SK-N-SH treated with all-trans-retinoic acid at 6 μM for 48 hours (cell line): ENCODE data around the gene FRA10AC1.

Experiments
- ATAC-seq: fragments of 200-7000 bp; cut with Tn5 transposase; 3 replicates; pipeline ENCODE4 v1.9.1; 2020; ENCODE audit warnings: mild to moderate bottlenecking, moderate library complexity
- ARNTL ChIP-seq: fragments of 450-650 bp; formaldehyde crosslinking; IDR thresholded peaks from 2 replicates; pipeline ENCODE4 v1.5.0; 2020; ENCODE audit warnings: low read depth, mild to moderate bottlenecking, moderate library complexity, borderline replicate concordance
- BACH2 ChIP-seq: fragments of 250-450 bp; sonication (Bioruptor Pico); IDR thresholded peaks from 2 replicates; pipeline ENCODE4 v1.9.0; 2021; ENCODE audit warnings: mild to moderate bottlenecking, borderline replicate concordance
- CSDC2 ChIP-seq: fragments of 250-450 bp; sonication (Bioruptor Pico); IDR thresholded peaks from 2 replicates; pipeline ENCODE4 v1.5.0; 2020; ENCODE audit warnings: mild to moderate bottlenecking, moderate library complexity
- ESRRG ChIP-seq: fragments of 250-450 bp; sonication (Bioruptor Pico); IDR thresholded peaks from 2 replicates; pipeline ENCODE4 v1.6.1; 2021; ENCODE audit warnings: mild to moderate bottlenecking
- GLIS3 ChIP-seq: fragments of 250-450 bp; sonication (Bioruptor Pico); IDR thresholded peaks from 2 replicates; pipeline ENCODE4 v1.5.0; 2020; ENCODE audit warnings: mild to moderate bottlenecking, moderate library complexity
- ISL1 ChIP-seq: fragments of 250-450 bp; sonication (Bioruptor Pico); IDR thresholded peaks from 2 replicates; pipeline ENCODE4 v2.1.2; 2022; ENCODE audit warnings: mild to moderate bottlenecking, moderate library complexity
- OSR1 ChIP-seq: fragments of 250-450 bp; sonication (Bioruptor Pico); IDR thresholded peaks from 2 replicates; pipeline ENCODE4 v1.8.0; 2022; ENCODE audit warnings: moderate library complexity, mild to moderate bottlenecking, inconsistent platforms
- PPARA ChIP-seq: fragments of 250-450 bp; sonication (Bioruptor Pico); IDR thresholded peaks from 2 replicates; pipeline ENCODE4 v1.5.0; 2020; ENCODE audit warnings: mild to moderate bottlenecking, borderline replicate concordance
- RARB ChIP-seq: fragments of 250-450 bp; sonication (Bioruptor Pico); IDR thresholded peaks from 2 replicates; pipeline ENCODE4 v1.8.0; 2021; ENCODE audit warnings: mild to moderate bottlenecking, moderate library complexity
- SNAI2 ChIP-seq: fragments of 250-450 bp; sonication (Bioruptor Pico); IDR thresholded peaks from 2 replicates; pipeline ENCODE4 v1.5.0; 2020; ENCODE audit warnings: mild to moderate bottlenecking, moderate library complexity
- TCF4 ChIP-seq: fragments of 250-450 bp; sonication (Bioruptor Pico); IDR thresholded peaks from 2 replicates; pipeline ENCODE4 v1.8.0; 2021; ENCODE audit warnings: mild to moderate bottlenecking, moderate library complexity, borderline replicate concordance
- TOX ChIP-seq: fragments of 250-450 bp; sonication (Bioruptor Pico); IDR thresholded peaks from 2 replicates; pipeline ENCODE4 v1.8.0; 2021; ENCODE audit warnings: mild to moderate bottlenecking, moderate library complexity, borderline replicate concordance
- ZC3H10 ChIP-seq: fragments of 250-450 bp; sonication (Bioruptor Pico); IDR thresholded peaks from 2 replicates; pipeline ENCODE4 v1.5.1; 2021; ENCODE audit warnings: mild to moderate bottlenecking, moderate library complexity
- ZFP3 ChIP-seq: fragments of 250-450 bp; sonication (Bioruptor Pico); IDR thresholded peaks from 2 replicates; pipeline ENCODE4 v1.5.0; 2020; ENCODE audit warnings: mild to moderate bottlenecking, moderate library complexity
- ZFP30 ChIP-seq: fragments of 450-650 bp; formaldehyde crosslinking; IDR thresholded peaks from 2 replicates; pipeline ENCODE4 v1.5.0; 2022; ENCODE audit warnings: mild to moderate bottlenecking, moderate library complexity
- ZNF565 ChIP-seq: fragments of 450-650 bp; formaldehyde crosslinking; conservative IDR thresholded peaks from 2 replicates; pipeline ENCODE4 v1.5.0; 2020; ENCODE audit warnings: low read depth, mild to moderate bottlenecking, moderate library complexity
- ZNF70 ChIP-seq: fragments of 450-650 bp; formaldehyde crosslinking; IDR thresholded peaks from 2 replicates; pipeline ENCODE4 v1.5.0; 2020; ENCODE audit warnings: mild to moderate bottlenecking, moderate library complexity
- ZNF8 ChIP-seq: fragments of 450-650 bp; formaldehyde crosslinking; IDR thresholded peaks from 2 replicates; pipeline ENCODE4 v1.5.0; 2020; ENCODE audit warnings: mild to moderate bottlenecking, moderate library complexity
- TF ChIP-seq, protein P1 (sequence below): fragments of 250-450 bp; sonication (Bioruptor Pico); IDR thresholded peaks from 2 replicates; pipeline ENCODE4 v1.8.0; 2021; ENCODE audit warnings: low read depth, mild to moderate bottlenecking, moderate library complexity, borderline replicate concordance
- TF ChIP-seq, protein P2 (sequence below): fragments of 250-450 bp; sonication (Bioruptor Pico); IDR thresholded peaks from 2 replicates; pipeline ENCODE4 v1.5.1; 2021; ENCODE audit warnings: mild to moderate bottlenecking, moderate library complexity
- TF ChIP-seq, protein P3 (sequence below): fragments of 250-450 bp; sonication (Bioruptor Pico); IDR thresholded peaks from 2 replicates; pipeline ENCODE4 v1.5.0; 2020; ENCODE audit warnings: mild to moderate bottlenecking, moderate library complexity
- TF ChIP-seq, protein P4 (sequence below): fragments of 250-450 bp; sonication (Bioruptor Pico); IDR thresholded peaks from 2 replicates; pipeline ENCODE4 v1.8.0; 2020; ENCODE audit warnings: mild to moderate bottlenecking, moderate library complexity, borderline replicate concordance

FRA10AC1 gene

DNA sequence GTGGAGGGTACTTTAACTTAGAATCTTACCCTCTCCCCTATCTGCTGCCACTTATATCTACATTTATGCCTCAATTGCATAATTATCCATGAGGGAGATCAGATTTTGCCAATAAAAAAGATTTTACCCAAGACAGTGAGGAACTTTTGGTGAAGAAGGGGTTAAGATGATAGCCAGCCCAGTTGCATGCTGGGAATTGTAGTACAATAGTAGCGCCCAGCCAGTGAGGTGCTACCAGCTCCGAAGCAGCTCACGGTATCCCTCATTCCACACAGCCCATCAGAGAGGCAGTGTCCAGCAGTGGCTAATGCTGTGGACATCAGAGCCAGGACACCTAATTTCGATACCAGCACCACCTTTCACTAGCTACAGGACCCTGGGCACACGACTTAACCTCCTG, 49.4 kb upstream of the FRA10AC1 start (continued):
- TF ChIP-seq ZC3H10 (CRISPR knock-in tag) = no peak

DNA sequence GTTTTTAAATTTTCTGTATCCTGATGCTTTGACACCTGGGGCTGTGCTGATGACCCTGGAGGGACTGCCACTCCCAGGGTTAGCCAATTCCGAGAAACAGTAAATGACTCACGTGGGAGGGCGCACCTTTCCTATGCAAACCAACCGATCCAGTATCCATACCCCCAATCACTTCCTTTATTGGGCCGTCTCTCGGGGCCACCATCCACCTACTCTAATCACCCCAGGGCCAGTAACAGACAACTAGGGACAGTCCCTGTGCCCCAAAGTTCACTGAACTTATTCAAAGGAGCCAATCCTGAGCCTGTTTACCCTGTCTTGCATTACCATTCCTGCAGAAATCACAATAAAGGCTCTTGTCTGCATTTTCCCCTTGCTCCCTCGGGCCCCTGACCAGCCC, 48.7 kb upstream of the FRA10AC1 start:
- no peak for ATAC-seq
- TF ChIP-seq OSR1 (CRISPR knock-in tag) (no peak), ARNTL (CRISPR knock-in tag) (no peak), ZC3H10 (CRISPR knock-in tag) (no peak), ZNF565 (CRISPR knock-in tag) (no peak), RARB (CRISPR knock-in tag) (no peak), TCF4 (CRISPR knock-in tag) (no peak), GLIS3 (CRISPR knock-in tag) (no peak), ESRRG (no peak), ZNF8 (CRISPR knock-in tag) (no peak), ISL1 (CRISPR knock-in tag) (no peak), CSDC2 (CRISPR knock-in tag) (no peak), ZFP3 (CRISPR knock-in tag) (no peak)
- TF ChIP-seq, protein P1, sequence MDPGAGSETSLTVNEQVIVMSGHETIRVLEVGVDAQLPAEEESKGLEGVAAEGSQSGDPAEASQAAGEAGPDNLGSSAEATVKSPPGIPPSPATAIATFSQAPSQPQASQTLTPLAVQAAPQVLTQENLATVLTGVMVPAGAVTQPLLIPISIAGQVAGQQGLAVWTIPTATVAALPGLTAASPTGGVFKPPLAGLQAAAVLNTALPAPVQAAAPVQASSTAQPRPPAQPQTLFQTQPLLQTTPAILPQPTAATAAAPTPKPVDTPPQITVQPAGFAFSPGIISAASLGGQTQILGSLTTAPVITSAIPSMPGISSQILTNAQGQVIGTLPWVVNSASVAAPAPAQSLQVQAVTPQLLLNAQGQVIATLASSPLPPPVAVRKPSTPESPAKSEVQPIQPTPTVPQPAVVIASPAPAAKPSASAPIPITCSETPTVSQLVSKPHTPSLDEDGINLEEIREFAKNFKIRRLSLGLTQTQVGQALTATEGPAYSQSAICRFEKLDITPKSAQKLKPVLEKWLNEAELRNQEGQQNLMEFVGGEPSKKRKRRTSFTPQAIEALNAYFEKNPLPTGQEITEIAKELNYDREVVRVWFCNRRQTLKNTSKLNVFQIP = no peak
- TF ChIP-seq, protein P2, sequence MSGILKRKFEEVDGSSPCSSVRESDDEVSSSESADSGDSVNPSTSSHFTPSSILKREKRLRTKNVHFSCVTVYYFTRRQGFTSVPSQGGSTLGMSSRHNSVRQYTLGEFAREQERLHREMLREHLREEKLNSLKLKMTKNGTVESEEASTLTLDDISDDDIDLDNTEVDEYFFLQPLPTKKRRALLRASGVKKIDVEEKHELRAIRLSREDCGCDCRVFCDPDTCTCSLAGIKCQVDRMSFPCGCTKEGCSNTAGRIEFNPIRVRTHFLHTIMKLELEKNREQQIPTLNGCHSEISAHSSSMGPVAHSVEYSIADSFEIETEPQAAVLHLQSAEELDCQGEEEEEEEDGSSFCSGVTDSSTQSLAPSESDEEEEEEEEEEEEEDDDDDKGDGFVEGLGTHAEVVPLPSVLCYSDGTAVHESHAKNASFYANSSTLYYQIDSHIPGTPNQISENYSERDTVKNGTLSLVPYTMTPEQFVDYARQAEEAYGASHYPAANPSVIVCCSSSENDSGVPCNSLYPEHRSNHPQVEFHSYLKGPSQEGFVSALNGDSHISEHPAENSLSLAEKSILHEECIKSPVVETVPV (CRISPR knock-in tag) = no peak
- TF ChIP-seq, protein P3, sequence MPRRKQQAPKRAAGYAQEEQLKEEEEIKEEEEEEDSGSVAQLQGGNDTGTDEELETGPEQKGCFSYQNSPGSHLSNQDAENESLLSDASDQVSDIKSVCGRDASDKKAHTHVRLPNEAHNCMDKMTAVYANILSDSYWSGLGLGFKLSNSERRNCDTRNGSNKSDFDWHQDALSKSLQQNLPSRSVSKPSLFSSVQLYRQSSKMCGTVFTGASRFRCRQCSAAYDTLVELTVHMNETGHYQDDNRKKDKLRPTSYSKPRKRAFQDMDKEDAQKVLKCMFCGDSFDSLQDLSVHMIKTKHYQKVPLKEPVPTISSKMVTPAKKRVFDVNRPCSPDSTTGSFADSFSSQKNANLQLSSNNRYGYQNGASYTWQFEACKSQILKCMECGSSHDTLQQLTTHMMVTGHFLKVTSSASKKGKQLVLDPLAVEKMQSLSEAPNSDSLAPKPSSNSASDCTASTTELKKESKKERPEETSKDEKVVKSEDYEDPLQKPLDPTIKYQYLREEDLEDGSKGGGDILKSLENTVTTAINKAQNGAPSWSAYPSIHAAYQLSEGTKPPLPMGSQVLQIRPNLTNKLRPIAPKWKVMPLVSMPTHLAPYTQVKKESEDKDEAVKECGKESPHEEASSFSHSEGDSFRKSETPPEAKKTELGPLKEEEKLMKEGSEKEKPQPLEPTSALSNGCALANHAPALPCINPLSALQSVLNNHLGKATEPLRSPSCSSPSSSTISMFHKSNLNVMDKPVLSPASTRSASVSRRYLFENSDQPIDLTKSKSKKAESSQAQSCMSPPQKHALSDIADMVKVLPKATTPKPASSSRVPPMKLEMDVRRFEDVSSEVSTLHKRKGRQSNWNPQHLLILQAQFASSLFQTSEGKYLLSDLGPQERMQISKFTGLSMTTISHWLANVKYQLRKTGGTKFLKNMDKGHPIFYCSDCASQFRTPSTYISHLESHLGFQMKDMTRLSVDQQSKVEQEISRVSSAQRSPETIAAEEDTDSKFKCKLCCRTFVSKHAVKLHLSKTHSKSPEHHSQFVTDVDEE (CRISPR knock-in tag) = no peak
- TF ChIP-seq, protein P4, sequence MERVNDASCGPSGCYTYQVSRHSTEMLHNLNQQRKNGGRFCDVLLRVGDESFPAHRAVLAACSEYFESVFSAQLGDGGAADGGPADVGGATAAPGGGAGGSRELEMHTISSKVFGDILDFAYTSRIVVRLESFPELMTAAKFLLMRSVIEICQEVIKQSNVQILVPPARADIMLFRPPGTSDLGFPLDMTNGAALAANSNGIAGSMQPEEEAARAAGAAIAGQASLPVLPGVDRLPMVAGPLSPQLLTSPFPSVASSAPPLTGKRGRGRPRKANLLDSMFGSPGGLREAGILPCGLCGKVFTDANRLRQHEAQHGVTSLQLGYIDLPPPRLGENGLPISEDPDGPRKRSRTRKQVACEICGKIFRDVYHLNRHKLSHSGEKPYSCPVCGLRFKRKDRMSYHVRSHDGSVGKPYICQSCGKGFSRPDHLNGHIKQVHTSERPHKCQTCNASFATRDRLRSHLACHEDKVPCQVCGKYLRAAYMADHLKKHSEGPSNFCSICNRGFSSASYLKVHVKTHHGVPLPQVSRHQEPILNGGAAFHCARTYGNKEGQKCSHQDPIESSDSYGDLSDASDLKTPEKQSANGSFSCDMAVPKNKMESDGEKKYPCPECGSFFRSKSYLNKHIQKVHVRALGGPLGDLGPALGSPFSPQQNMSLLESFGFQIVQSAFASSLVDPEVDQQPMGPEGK = no peak

DNA sequence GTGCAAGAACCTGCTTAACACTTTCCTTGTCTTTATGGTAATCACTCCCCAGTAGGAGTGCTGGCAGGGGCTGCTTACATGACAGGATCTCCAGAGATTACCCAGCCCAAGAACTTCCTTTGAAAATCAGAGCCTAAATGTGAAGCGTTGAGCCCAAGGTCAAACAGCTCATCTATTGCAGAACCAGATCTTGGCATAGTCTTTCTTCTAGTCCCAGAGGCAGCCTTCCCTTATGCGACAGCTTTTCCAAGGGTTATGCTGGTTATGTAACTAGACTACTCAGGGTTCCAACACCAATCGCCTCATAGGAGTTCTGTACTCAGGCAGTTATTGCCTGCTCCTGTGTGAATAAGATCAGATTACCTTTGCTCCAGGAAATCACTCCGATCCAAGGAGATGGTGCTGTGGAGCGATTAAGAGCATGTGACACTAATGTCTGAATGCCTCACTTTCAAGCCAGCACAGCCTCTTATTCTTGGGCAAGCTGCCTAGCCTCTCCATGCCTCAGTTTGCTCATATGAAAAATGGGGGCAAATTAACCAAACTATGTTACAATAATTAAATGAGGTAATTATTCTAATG, 46.9 kb upstream of the FRA10AC1 start:
- ATAC-seq = no peak
- TF ChIP-seq ISL1 (CRISPR knock-in tag) = no peak
- TF ChIP-seq ZFP3 (CRISPR knock-in tag) = no peak
- TF ChIP-seq TCF4 (CRISPR knock-in tag) = no peak
- TF ChIP-seq SNAI2 (CRISPR knock-in tag) = no peak
- TF ChIP-seq ZNF70 = no peak
- TF ChIP-seq BACH2 = no peak
- TF ChIP-seq, protein P4 = no peak

DNA sequence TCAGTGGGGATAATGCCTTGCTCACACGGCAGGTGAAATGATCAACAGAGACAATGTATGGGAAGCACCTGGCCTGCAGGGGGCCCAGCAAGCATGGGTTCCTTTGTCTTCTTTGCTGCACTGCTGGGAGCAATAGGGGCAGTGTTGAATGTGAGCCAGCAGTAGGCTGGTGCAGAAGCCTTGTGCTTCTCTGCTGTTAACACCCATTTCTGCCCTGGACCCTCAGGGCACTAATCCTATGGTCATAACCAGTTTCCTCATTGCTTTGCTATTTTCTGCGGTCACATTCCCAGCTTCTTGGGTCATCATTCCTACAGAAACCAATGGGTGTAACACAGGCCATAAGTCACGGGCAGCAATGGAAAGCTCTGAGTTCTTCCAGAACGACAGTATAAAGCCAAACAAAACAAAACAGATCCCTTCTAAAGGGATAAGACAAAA, 44.5 kb upstream of the FRA10AC1 start:
- peak; percentile 90 for ATAC-seq
- TF ChIP-seq ISL1 (CRISPR knock-in tag) (peak; percentile 87), OSR1 (CRISPR knock-in tag) (no peak), ZC3H10 (CRISPR knock-in tag) (no peak), ZNF565 (CRISPR knock-in tag) (no peak), TCF4 (CRISPR knock-in tag) (no peak), TOX (CRISPR knock-in tag) (peak; percentile 38; the same call in 1 of the 2 replicates), PPARA (CRISPR knock-in tag) (no peak), GLIS3 (CRISPR knock-in tag) (peak; percentile 92), ZFP30 (no peak), SNAI2 (CRISPR knock-in tag) (0 out of 2 replicates have a peak, but pooled peaks have one; percentile 65), CSDC2 (CRISPR knock-in tag) (peak; percentile 91), ZFP3 (CRISPR knock-in tag) (peak; percentile 57; the same call in 1 of the 2 replicates), ARNTL (CRISPR knock-in tag) (no peak), RARB (CRISPR knock-in tag) (no peak)
- TF ChIP-seq, protein P4 = 0 out of 2 replicates have a peak, but pooled peaks have one; percentile 31
- TF ChIP-seq, protein P2 (CRISPR knock-in tag) = no peak
